Cortex of kidney (tissue), 1 donor: ENCODE results near the gene ZNF816.
"Not testable (repeated sequence)": the region's sequence is repeated elsewhere in the genome, so short reads cannot be mapped to it uniquely, and the experiment has no call there.

Experiments
- DNase-seq: peaks from one replicate; lab custom pipeline; 2025; lab: John Stamatoyannopoulos, UW

The ZNF816 gene

GRCh38 chr19:52962394-52963246, at the start of gene ZNF816:
Gene ZNF816, minus strand, starts transcription at chr19:52962881. Its CDS starts 6,792 bp downstream, at chr19:52956089.
- DNase-seq, result peak; percentile 33

- DNase-seq, result no peak
These were observed 49.3 kb upstream of the ZNF816 start for GRCh38 chr19:53012006-53012405.

GRCh38 chr19:53010494-53010893, 47.8 kb upstream of the ZNF816 start:
- no peak for DNase-seq

GRCh38 chr19:53008061-53008778, 45.5 kb upstream of the ZNF816 start:
- DNase-seq, result no peak

- no peak for DNase-seq
These were observed 44.9 kb upstream of the ZNF816 start for GRCh38 chr19:53007606-53008005.

- DNase-seq, result no peak
These were observed 44.5 kb upstream of the ZNF816 start for GRCh38 chr19:53007200-53007599.

GRCh38 chr19:53004242-53004641, 41.6 kb upstream of the ZNF816 start:
- no peak for DNase-seq

GRCh38 chr19:53002479-53002878, 39.8 kb upstream of the ZNF816 start:
- no peak for DNase-seq

- DNase-seq, result no peak
These were observed 35.3 kb upstream of the ZNF816 start for GRCh38 chr19:52997975-52998374.

GRCh38 chr19:52995711-52996110, 33.0 kb upstream of the ZNF816 start:
- DNase-seq, result no peak

- DNase-seq, result no peak
These were observed 30.9 kb upstream of the ZNF816 start for GRCh38 chr19:52993342-52994178.

- DNase-seq, result no peak
These were observed 29.7 kb upstream of the ZNF816 start for GRCh38 chr19:52992109-52993004.

- DNase-seq, result no peak
These were observed 28.8 kb upstream of the ZNF816 start for GRCh38 chr19:52991484-52991883.

- no peak for DNase-seq
These were observed 28.2 kb upstream of the ZNF816 start for GRCh38 chr19:52990759-52991418.

- no peak for DNase-seq
These were observed 25.8 kb upstream of the ZNF816 start for GRCh38 chr19:52988506-52988905.

GRCh38 chr19:52987221-52987620, 24.5 kb upstream of the ZNF816 start:
- DNase-seq, result no peak

- DNase-seq, result not testable (repeated sequence)
These were observed 20.5 kb upstream of the ZNF816 start for GRCh38 chr19:52983167-52983566.

- DNase-seq, result no peak
These were observed 18.6 kb upstream of the ZNF816 start for GRCh38 chr19:52981329-52981728.

- no peak for DNase-seq
These were observed 5.1 kb upstream of the ZNF816 start for GRCh38 chr19:52967772-52968171.

- DNase-seq, result no peak
These were observed 552 bp upstream of the ZNF816 start for GRCh38 chr19:52963247-52963618.

- DNase-seq, result no peak
These were observed 700 bp downstream of the ZNF816 start for GRCh38 chr19:52961981-52962380.
